ENCODE measurements around the gene RAB31.

Gene RAB31

DNA sequence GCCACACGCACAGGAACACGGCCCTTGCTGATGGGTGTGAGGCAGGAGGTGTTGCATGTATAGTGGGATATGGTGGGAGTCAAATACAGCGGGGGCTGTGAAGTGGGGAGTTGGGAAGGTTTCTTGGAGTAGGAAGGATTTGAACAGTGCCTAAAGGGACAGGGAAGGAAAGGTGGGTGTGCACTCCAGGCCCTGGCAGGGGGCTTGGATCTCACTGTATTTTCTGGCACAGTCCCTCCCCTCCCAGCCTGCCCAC is 6.9 kb downstream of the RAB31 start:
- no peaks in the 10 kb centered on the region; the same call in 1 of the 2 replicates for H3K36me3 ChIP-seq (ENCODE audit: control insufficient read depth, insufficient read depth, low read length)
- no peak overlapping the region for H3K4me3 ChIP-seq (ENCODE audit: low read depth, low read length)
- H3K9me3 ChIP-seq (ENCODE audit: control insufficient read depth, insufficient read depth, low read depth, low read length), result no peaks in the 10 kb centered on the region
- no peak overlapping the region for H3K27ac ChIP-seq (ENCODE audit: low read depth, low read length)
- peaks cover 3% of the 10 kb centered on the region; the same call in 1 of the 2 replicates for H3K27me3 ChIP-seq (ENCODE audit: control insufficient read depth, insufficient read depth, low read length)
- peaks cover 32% of the 10 kb centered on the region for H3K4me1 ChIP-seq (ENCODE audit: control insufficient read depth, insufficient read depth, low read length)
- no peak overlapping the region for H3K9ac ChIP-seq (ENCODE audit: low read length)

DNA sequence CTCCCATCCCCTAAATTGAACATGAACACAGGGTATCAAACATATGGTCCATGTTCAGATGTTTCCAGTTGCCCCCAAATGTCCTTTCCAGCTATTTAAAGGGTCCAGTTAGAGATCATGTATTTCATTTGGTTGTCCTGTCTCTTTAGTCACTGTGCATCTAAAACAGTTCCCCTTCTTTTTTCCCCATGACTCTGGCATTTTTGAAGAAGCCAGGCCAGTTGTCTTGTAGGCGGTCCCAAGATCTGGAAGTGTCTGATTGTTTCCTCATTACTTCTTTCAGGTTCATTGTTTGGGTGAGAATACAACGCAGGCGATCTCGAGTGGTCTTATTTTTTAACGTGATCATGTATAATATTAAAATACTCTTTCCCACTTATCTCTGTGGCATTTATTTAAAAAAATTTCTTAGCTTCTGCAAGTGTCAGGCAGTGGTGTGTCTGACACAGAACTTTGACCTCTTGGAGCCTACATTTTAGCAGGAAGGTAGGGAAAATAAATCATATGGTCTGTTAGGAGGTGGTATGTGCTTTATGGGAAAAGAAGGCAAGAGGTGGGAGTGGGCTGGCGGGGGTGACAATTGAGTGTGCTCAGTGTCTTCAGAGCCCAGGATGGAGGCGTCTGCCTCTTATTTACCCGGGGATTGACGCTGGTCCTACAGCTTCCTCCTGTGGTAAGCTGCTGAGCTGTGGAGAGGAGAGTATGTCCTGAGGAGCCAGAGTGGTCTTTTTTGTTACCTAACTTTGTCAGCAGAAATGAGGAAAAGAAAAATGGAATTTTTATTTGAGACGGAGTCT is 8.1 kb downstream of the RAB31 start:
- no peaks in the 10 kb centered on the region for H3K9me3 ChIP-seq (ENCODE audit: control insufficient read depth, insufficient read depth, low read depth, low read length)
- no peaks in the 10 kb centered on the region; the same call in 1 of the 2 replicates for H3K36me3 ChIP-seq (ENCODE audit: control insufficient read depth, insufficient read depth, low read length)
- H3K27ac ChIP-seq (ENCODE audit: low read depth, low read length), result no peak overlapping the region
- no peak overlapping the region for H3K9ac ChIP-seq (ENCODE audit: low read length)
- H3K4me3 ChIP-seq (ENCODE audit: low read depth, low read length), result no peak overlapping the region
- no peaks in the 10 kb centered on the region for H3K27me3 ChIP-seq (ENCODE audit: control insufficient read depth, insufficient read depth, low read length)
- H3K4me1 ChIP-seq (ENCODE audit: control insufficient read depth, insufficient read depth, low read length), result peaks cover 27% of the 10 kb centered on the region

DNA sequence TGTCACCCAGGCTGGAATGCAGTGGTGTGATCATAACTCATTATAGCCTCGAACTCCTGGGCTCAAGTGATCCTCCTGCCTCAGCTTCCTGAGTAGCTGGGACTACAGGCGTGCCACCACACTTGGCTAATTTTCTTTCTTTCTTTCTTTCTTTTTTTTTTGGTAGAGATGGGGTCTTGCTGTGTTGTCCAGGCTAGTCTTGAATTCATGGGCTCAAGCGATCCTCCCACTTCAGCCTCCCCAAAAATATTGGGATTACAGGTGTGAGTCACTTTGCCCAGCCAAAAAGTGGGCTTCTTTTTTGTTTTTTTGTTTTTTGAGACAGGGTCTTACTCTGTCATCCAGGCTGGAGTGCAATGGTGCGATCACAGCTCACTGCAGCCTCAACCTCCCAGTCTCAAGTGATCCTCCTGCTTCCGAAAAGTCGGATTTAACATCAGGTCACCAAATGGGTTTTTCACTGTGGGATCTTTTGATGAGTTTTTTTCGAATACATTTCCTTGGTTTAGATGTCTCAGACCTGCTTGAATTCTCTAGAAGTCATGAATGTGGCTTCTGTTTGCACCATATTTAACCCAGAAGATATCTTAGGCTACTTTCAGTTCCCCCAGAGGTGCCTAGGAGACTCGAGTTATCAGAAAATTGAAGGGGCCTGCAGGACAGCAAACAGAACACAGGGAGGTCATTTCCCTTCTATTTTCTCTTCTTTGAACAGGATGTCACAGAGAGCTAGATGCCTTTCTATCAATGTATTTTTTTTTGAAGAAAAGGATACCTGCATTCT is 8.9 kb downstream of the RAB31 start:
- Histone ChIP-seq H3K27ac (ENCODE audit: low read depth, low read length) (no peak overlapping the region), H3K4me1 (ENCODE audit: control insufficient read depth, insufficient read depth, low read length) (peaks cover 23% of the 10 kb centered on the region; the same call in 1 of the 2 replicates), H3K4me3 (ENCODE audit: low read depth, low read length) (no peak overlapping the region), H3K36me3 (ENCODE audit: control insufficient read depth, insufficient read depth, low read length) (no peaks in the 10 kb centered on the region; the same call in 1 of the 2 replicates), H3K9me3 (ENCODE audit: control insufficient read depth, insufficient read depth, low read depth, low read length) (no peaks in the 10 kb centered on the region), H3K9ac (ENCODE audit: low read length) (no peak overlapping the region), H3K27me3 (ENCODE audit: control insufficient read depth, insufficient read depth, low read length) (no peaks in the 10 kb centered on the region)

DNA sequence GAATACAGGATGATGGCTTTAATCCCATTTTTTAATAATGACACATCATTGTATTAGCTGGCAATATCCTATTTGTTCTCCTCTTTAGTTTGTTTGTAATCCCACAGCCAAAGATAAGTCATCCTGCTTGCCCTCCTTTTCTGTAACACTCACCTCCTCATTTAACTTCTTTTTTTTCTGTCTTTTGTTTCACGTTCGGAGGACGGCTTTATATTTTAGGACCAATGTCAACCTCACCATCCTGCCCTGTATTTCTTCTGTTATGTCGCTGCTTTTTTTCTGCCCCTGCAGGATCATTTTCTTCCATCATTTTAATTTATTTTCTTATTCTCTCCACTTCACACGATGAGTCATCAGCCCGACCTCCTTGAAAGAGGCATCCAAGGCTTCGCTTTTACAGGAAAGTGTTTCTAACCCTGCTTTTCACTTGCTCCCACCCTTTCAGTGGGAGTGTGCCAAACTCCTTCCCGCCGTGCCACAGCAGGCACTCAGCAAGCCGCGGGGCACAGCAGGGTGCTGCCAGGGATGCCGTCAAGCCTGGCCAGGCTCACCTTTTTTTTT is 11.4 kb downstream of the RAB31 start:
- peaks cover 15% of the 10 kb centered on the region; the same call in 1 of the 2 replicates for H3K4me1 ChIP-seq (ENCODE audit: control insufficient read depth, insufficient read depth, low read length)
- H3K4me3 ChIP-seq (ENCODE audit: low read depth, low read length), result no peak overlapping the region
- no peak overlapping the region for H3K27ac ChIP-seq (ENCODE audit: low read depth, low read length)
- H3K9me3 ChIP-seq (ENCODE audit: control insufficient read depth, insufficient read depth, low read depth, low read length), result peaks cover 3% of the 10 kb centered on the region; the same call in 1 of the 2 replicates
- H3K36me3 ChIP-seq (ENCODE audit: control insufficient read depth, insufficient read depth, low read length), result peaks cover 4% of the 10 kb centered on the region; the same call in 1 of the 2 replicates
- no peaks in the 10 kb centered on the region for H3K27me3 ChIP-seq (ENCODE audit: control insufficient read depth, insufficient read depth, low read length)
- no peak overlapping the region for H3K9ac ChIP-seq (ENCODE audit: low read length)

DNA sequence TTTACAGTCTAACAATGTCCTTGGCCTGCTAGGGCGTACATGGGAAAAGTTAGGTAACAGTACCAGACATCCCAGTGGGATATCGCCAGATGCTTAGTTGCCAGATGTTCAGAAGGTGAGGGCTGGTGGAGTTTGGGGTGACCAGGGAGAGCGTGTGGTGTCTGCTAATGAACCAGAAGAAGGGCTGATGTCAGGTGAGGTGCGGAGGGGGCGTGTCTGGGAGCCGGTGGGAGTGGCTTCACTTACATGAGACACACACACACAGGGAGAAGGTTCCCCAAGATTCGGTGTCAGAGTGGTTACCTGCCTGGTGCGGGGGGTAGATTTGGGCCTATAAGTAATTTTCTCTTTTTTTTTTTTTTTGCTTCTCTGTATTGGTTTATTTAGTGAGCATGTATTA is 12.2 kb downstream of the RAB31 start:
- peaks cover 4% of the 10 kb centered on the region; the same call in 1 of the 2 replicates for H3K36me3 ChIP-seq (ENCODE audit: control insufficient read depth, insufficient read depth, low read length)
- H3K27ac ChIP-seq (ENCODE audit: low read depth, low read length), result no peak overlapping the region
- peaks cover 13% of the 10 kb centered on the region; the same call in 1 of the 2 replicates for H3K4me1 ChIP-seq (ENCODE audit: control insufficient read depth, insufficient read depth, low read length)
- no peaks in the 10 kb centered on the region for H3K27me3 ChIP-seq (ENCODE audit: control insufficient read depth, insufficient read depth, low read length)
- peaks cover 3% of the 10 kb centered on the region; the same call in 1 of the 2 replicates for H3K9me3 ChIP-seq (ENCODE audit: control insufficient read depth, insufficient read depth, low read depth, low read length)
- H3K9ac ChIP-seq (ENCODE audit: low read length), result no peak overlapping the region
- no peak overlapping the region for H3K4me3 ChIP-seq (ENCODE audit: low read depth, low read length)

DNA sequence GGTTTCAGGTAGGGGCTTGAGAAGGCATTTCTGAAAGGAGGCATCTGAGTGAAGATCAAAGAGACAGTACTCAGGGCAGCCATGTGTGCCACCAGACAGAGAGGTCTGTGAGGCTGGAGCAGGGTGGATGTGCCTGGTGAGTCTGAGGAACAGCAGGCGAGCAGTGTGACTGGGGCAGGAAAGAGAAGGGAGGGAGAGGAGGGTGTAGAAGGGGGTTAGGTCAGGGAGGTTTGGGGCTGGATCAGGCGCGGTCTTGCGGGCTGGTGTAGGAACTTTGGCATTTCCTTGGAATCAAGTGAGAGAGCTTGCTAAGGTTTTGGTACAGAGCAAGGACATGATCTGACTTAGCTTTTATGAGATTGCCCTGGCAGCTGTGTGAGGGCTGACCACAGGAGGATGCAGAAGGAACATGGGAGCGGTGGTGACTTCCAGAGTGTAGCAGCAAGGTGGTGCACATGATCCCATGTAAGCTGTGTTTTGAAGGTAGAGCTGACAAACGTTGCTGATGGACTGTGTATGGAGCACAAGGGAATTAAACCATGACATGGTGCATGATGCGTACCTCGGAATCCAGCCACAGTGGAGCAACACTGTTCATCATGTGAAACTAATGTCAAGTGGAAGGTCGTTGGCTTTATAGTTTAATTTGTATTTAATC is 13.9 kb downstream of the RAB31 start:
- Histone ChIP-seq H3K36me3 (ENCODE audit: control insufficient read depth, insufficient read depth, low read length) (peaks cover 4% of the 10 kb centered on the region; the same call in 1 of the 2 replicates), H3K27me3 (ENCODE audit: control insufficient read depth, insufficient read depth, low read length) (no peaks in the 10 kb centered on the region), H3K27ac (ENCODE audit: low read depth, low read length) (no peak overlapping the region), H3K9me3 (ENCODE audit: control insufficient read depth, insufficient read depth, low read depth, low read length) (peaks cover 3% of the 10 kb centered on the region; the same call in 1 of the 2 replicates), H3K9ac (ENCODE audit: low read length) (no peak overlapping the region), H3K4me3 (ENCODE audit: low read depth, low read length) (no peak overlapping the region), H3K4me1 (ENCODE audit: control insufficient read depth, insufficient read depth, low read length) (peaks cover 13% of the 10 kb centered on the region; the same call in 1 of the 2 replicates)

DNA sequence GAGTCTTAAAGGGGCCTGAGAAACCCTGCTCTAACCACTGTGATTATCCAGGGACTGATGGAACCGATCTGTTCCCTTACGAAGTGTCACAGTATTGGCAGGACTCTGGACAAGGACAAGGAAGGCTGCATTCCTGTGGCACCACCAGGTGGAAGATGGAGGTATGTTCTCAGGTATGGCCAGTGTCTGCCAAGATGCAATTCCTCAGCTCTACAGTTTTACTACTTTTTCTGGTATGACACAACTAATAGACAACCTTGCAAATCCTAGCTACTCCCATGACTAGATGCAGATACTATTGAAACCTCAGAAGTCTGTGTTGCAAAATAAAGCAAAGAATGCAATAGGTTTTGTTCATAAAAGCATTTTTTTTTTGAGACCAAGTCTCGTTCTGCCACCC is 14.6 kb downstream of the RAB31 start:
- H3K4me3 ChIP-seq (ENCODE audit: low read depth, low read length), result no peak overlapping the region
- H3K27ac ChIP-seq (ENCODE audit: low read depth, low read length), result no peak overlapping the region
- H3K9ac ChIP-seq (ENCODE audit: low read length), result no peak overlapping the region
- H3K27me3 ChIP-seq (ENCODE audit: control insufficient read depth, insufficient read depth, low read length), result no peaks in the 10 kb centered on the region
- H3K36me3 ChIP-seq (ENCODE audit: control insufficient read depth, insufficient read depth, low read length), result peaks cover 4% of the 10 kb centered on the region; the same call in 1 of the 2 replicates
- peaks cover 3% of the 10 kb centered on the region; the same call in 1 of the 2 replicates for H3K9me3 ChIP-seq (ENCODE audit: control insufficient read depth, insufficient read depth, low read depth, low read length)
- peaks cover 13% of the 10 kb centered on the region; the same call in 1 of the 2 replicates for H3K4me1 ChIP-seq (ENCODE audit: control insufficient read depth, insufficient read depth, low read length)

DNA sequence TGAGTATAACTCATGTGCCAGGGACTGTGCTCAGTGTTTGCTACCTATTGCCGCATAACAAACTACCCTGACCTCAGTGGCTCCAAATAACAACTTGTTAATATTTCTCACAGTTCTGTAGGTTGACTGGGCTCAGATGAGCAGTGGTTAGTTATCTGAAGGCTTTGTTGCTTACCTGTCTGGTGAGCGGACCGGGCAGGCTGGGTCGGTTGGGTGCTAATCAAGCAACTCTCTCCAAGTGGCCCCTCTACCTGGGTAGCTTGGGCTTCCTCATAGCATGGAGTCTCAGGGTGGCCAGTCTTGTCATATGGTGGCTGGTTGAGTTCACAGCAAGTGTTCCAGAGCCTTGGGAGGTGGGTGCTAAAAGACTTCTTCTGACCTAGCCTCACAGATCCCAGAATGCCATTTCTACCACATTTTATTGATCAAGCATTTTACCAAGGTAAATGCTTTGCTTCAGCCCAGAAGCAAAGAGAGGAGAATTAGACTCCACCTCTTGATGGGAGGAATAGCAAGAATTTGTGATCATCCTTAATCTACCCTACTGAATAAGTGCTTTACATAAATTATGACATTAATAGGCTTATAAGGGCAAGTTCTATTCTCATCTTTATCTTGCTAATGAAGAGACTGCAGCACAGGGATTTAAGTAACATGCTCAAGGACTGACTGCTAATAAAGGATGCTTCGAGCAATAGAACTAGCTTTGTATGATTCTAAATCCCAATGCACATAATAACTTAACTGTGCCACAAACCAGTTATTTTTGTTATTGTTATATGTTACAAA is 16.9 kb downstream of the RAB31 start:
- H3K9me3 ChIP-seq (ENCODE audit: control insufficient read depth, insufficient read depth, low read depth, low read length), result peaks cover 3% of the 10 kb centered on the region; the same call in 1 of the 2 replicates
- H3K4me1 ChIP-seq (ENCODE audit: control insufficient read depth, insufficient read depth, low read length), result 0 out of 2 replicates have a peak, but pooled peaks cover 7% of the 10 kb centered on the region
- H3K27ac ChIP-seq (ENCODE audit: low read depth, low read length), result no peak overlapping the region
- H3K9ac ChIP-seq (ENCODE audit: low read length), result no peak overlapping the region
- peaks cover 4% of the 10 kb centered on the region; the same call in 1 of the 2 replicates for H3K36me3 ChIP-seq (ENCODE audit: control insufficient read depth, insufficient read depth, low read length)
- H3K27me3 ChIP-seq (ENCODE audit: control insufficient read depth, insufficient read depth, low read length), result no peaks in the 10 kb centered on the region
- H3K4me3 ChIP-seq (ENCODE audit: low read depth, low read length), result no peak overlapping the region

DNA sequence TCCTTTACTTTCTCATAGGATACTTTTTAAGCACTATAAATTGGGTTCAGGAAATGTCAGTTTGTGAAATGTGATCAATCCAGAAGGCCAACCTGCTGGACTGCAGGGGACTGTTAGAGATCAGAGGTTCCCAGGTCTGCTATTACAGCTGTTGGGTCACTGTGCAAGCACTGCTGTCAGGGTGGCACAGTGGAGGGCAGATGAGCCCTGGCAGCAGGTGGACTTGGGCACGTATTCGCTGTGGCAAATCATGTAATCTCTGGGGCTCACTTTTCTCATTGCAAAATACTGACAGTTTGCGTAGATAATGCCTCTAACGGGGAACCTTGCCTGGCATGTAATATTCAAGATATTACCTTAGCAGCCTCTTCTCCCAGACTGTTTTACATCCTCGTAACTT is 18.1 kb downstream of the RAB31 start:
- no peak overlapping the region for H3K9ac ChIP-seq (ENCODE audit: low read length)
- H3K4me3 ChIP-seq (ENCODE audit: low read depth, low read length), result no peak overlapping the region
- peaks cover 4% of the 10 kb centered on the region; the same call in 1 of the 2 replicates for H3K36me3 ChIP-seq (ENCODE audit: control insufficient read depth, insufficient read depth, low read length)
- peaks cover 3% of the 10 kb centered on the region; the same call in 1 of the 2 replicates for H3K9me3 ChIP-seq (ENCODE audit: control insufficient read depth, insufficient read depth, low read depth, low read length)
- H3K4me1 ChIP-seq (ENCODE audit: control insufficient read depth, insufficient read depth, low read length), result peaks cover 4% of the 10 kb centered on the region; the same call in 1 of the 2 replicates
- no peak overlapping the region for H3K27ac ChIP-seq (ENCODE audit: low read depth, low read length)
- H3K27me3 ChIP-seq (ENCODE audit: control insufficient read depth, insufficient read depth, low read length), result no peaks in the 10 kb centered on the region

DNA sequence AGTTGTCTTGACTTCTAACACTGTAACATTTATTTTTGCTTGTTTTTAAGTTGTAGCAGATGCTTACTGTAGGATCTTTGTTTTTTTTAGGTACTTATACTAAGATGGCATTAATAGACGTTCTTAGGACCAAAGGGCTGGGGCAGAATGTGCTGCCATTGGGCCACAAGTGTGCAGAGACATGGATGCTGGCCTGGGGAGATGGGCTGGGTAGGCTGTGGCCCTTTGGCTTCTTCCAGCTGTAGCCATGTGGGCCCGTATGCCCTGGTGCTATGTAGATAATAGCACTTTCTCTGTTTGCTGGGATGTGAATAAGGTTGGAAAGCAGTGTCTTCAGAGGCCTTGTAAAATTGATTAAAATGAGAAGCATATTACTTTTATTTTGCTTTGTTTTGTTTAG is 18.8 kb downstream of the RAB31 start:
- Histone ChIP-seq H3K36me3 (ENCODE audit: control insufficient read depth, insufficient read depth, low read length) (peaks cover 6% of the 10 kb centered on the region; the same call in 1 of the 2 replicates), H3K27me3 (ENCODE audit: control insufficient read depth, insufficient read depth, low read length) (no peaks in the 10 kb centered on the region), H3K27ac (ENCODE audit: low read depth, low read length) (no peak overlapping the region), H3K4me1 (ENCODE audit: control insufficient read depth, insufficient read depth, low read length) (peaks cover 2% of the 10 kb centered on the region; the same call in 1 of the 2 replicates), H3K9ac (ENCODE audit: low read length) (no peak overlapping the region), H3K9me3 (ENCODE audit: control insufficient read depth, insufficient read depth, low read depth, low read length) (peaks cover 3% of the 10 kb centered on the region; the same call in 1 of the 2 replicates), H3K4me3 (ENCODE audit: low read depth, low read length) (no peak overlapping the region)
